ENCODE measurements around the gene RNFT2.

RNFT2 gene

DNA sequence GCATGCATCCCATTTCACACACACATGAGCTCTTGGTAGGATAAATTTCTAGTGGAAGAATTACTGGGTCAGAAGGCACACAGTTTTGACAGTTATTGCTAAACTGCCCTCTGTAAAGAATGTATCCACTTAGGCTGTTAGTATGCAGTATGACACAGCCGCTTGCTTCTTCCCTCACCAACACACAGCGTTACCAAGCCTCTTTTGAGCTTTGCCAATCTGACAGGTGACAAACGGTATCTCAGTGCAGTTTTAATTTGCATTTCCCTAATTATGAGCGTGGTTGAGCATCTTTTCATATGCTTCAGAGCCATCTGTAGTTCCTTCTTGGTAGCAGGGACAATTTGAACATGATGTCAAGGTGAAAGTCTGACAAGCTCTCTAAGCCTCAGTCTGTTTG, 100.2 kb downstream of the RNFT2 start:
- no peak for DNase-seq

DNA sequence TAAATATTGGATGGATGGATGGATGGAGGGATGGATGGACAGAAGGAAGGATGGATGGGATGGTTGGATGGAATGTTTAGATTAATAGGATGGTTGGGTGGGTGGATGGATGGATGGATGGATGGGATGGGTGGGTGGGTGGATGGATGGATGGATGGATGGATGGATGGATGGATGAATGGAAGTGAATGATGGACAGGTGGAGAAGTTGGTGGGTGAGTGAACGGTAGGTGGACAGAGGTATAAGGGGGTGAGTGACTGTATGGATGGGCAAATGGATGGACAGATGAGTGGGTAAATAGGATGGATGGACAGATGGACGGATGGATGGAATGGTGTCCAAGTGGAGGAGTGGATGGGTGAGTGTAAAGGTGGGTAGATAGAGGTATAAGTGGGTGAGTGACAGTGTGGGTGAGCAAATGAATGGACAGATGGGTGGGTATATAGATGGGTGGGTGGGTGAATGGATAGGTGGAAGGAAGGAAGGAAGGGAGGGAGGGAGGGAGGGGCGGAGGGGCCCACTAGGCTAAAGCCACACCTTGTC, 101.2 kb downstream of the RNFT2 start:
- no peak for DNase-seq

DNA sequence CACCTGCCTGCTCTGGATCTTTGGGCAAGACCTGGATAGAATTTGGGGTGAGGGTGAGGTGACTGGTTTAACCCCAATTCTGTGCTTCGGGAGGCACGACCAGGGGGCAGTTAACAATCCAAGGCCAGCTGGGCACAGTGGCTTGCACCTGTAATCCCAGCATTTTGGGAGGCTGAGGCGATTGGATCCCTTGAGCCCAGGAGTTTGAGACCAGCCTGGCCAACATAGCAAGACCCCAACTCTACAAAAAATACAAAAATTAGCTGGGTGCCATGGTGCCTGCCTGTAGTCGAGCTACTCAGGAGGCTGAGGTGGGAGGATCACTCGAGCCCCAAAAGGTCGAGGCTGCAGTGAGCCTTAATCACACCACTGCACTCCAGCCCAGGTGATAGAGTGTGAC, 105.0 kb downstream of the RNFT2 start:
- no peak for DNase-seq

DNA sequence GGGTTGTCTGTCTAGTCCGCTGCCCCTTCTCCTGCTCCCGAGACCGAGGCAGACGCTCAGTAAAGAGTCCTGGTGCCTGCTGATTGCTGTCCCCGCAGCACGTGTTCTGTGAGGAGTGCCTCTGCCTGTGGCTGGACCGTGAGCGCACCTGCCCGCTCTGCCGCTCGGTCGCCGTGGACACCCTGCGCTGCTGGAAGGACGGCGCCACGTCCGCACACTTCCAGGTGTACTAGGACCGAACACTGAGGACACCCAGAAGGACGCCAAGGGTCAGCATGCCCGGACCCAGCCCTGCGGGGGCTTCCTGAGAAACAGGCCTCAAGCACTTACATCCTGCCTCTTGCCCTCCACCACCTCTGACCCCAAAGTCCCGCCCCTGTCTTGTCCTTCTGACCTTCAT, 111.1 kb downstream of the RNFT2 start:
- DNase-seq, result no peak

DNA sequence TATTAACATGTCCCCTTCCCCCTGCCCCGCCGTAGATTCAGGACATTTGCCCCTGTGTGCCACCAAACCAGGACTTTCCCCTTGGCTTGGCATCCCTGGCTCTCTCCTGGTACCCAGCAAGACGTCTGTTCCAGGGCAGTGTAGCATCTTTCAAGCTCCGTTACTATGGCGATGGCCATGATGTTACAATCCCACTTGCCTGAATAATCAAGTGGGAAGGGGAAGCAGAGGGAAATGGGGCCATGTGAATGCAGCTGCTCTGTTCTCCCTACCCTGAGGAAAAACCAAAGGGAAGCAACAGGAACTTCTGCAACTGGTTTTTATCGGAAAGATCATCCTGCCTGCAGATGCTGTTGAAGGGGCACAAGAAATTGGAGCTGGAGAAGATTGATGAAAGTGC, 114.2 kb downstream of the RNFT2 start:
- no peak for DNase-seq

DNA sequence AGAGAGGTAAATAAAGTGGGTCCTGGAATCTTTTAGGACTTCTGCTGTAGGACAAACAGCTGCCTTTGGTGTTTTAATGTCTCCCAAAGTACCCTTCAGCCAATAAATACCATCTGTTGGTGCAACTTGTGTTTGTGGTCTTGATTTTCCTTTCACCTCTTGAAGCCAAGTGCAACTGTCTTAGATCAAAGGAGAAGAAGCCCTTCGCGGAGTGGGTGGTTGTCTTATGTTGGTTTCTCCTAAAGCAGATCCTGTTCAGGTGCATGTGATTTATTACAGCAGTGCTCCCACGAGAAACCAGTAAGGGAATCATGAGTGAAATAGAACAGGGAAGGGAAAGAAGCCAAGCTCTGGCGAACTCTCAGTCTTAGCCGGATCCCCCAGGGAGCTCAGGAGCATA, 115.4 kb downstream of the RNFT2 start:
- no peak for DNase-seq

DNA sequence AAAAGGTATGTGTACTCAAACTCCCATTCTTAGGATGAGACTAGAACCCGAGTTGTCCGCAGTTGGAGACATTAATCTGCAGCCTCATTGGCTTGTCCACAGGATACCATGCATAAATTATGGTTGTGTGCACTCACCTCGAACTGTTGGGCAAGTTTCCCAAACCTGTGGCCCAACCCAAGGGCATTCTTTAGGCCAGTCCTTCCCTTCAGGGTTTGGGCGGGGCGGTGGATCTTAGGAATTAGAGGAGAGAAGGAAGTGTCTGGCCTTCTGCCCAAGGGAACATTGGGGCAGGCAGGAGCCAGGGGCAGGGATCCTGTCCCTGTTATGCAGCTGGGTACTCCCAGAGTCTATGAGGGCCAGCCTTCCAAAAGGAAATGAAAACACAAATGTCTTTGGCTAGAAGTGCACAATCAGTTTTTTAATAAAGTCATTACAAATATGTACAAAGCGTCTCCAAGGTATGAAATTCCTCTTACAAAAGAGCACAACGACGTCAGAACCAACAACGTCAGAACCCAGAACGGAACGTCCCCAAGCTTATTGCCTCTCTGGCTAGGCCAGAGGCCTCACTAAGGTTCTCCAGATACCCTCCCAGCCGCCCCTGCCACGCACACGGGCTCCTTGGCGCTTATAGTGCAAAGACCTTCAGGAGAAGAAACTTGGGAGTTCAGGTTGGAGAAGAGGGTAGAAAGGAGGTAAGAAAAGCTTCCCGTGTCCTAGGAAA, 117.8 kb downstream of the RNFT2 start:
- DNase-seq, result no peak

DNA sequence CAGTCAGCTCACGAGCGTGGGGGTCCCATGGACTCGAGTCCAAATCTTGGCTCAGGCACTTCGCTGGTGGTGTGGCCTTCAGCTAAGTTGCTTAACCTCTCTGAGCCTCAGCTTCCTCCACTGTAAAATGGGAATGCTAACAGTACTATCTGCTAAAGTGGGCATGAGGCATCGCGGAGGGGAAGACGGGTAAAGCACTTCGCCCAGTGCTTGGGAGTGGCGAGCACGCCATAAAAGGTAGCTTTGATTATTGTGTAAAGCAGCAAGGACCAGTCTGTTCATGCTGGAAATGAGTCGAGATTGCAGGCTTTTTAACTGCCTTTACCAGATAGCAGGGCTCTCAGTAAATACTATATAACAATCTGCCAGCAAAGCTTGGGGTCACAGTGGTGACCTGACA, 118.6 kb downstream of the RNFT2 start:
- DNase-seq, result no peak

DNA sequence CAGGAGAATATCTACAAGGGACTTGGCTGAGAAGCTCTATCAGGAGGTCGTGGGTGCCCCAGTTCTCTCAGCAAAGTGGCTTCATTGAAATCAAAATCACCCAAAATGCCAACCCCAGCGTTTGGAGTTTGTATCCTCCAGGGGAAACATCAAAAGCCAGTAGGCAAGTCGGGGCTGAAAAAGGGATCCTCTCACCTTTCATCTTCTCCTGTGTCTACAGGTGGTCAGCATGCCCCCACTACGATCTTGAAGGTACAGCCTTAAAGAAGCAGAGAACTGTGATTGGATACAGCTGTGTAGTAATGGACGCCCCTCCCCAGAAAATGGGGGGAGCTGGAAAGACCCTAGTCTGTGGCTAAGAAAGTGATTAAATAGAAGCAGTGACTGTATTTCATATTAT, 121.0 kb downstream of the RNFT2 start:
- no peak for DNase-seq

DNA sequence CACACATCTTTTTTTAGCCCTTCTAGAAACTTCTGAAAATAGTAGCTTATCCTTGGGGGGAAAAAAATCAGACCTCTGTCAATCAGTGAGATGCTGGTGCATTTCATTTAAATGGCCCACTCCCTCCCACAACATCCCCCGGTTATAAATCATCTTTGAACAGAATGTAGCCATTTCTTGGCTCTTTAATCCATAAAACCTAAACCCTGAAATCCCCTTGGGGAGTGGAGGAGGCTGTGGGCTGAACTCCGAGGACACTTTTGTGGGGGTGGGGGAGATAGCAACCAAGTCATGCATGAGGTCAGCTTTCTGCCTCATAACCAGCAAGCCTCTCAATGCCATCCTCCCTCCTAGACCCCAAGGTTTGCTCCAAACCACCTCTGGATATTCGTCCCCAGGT, 122.1 kb downstream of the RNFT2 start:
- no peak for DNase-seq

DNA sequence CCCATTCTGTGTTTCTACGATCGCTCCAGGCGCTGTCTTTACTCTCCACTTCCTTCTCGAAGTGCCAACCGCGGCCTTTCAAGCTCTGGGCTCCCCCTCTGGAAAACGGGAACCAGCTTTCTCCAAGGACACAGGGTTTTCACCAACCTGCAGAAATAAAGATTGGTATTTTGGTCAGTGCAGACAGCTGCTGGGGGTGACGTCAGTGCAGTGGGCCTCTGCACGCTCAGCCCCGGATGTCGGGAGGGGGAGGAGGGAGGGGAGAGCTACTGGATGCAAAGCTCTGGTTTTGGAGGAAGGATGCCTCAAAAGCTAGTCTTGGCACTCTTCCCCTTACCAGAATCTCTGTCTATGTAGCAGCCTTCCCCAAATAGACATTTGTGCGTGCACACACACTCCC, 123.2 kb downstream of the RNFT2 start:
- DNase-seq, result no peak

DNA sequence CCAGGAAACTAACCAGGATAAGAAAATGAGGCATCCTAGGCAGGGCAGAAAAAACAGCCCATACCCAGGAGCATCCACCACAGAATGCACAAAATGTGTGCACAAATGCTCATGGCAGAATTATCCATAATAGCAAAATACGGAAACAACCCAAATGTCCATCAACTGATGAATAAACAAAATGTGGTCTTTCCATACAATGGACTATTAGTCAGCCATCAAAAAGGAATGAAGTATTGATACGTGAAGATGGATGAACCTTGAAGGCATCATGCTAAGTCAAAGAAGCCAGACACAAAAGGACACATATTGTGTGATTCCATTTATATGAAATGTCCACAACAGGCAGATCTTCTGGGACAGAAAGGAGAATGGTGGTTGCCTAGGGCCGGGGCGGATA, 124.1 kb downstream of the RNFT2 start:
- DNase-seq, result no peak

DNA sequence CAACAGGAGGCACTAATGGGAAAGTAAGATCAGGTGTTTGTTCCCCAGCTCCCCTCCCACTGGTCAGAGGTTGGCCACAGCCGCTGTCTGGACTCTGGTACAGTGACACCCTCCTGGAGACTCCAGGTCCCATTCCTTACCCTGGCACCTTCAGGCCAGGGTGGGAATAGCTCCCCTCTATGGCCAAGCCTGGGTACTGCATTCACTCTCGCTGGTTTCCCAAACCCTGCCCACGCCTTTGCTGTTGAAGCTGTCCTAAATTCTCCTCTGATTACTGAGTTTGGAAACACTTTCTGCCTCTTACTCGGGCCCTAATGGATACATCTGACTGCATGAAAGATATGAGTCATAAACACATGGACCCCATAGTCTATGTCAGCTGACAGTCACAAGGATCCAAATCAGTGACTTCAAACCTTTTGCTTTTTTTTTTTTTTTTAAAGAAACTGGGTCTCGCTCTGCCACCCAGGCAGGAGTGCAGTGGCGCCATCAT, 125.2 kb downstream of the RNFT2 start:
- DNase-seq, result no peak

DNA sequence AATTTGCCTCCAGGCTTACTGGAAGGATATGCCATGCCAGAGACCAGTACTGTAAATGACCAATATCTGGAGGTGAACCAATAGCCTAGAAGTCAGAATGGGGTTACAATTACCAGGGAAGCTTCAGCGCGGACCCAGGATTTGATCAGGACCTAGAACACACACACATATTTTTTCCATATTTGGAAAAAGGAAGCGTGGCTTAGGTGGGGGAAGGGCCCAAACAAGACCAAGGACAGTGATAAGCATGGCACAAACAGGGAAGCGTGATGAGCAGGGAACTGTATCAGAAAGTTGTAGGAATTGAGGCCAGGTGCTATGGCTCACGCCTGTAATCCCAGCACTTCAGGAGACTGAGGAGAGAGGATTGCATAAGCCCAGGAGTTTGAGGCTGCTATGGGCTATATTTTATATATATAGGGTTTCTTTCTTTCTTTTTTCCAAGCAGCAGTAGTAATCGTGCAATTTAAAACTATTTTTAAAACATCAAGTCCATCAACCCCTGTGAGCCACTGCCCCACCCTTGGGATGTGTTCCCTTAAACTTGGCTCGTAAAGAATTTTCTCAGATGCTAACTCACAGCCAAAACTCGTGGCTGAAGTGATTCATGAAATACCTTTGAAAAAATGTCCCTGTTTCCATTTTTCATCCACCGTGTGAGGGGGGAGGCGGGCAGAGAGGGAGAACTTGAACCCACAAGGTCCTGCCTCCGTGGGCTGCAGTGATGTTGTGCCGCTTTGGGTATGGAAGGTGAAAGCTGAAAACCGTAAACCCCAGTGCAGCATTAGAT, 126.5 kb downstream of the RNFT2 start:
- no peak for DNase-seq

DNA sequence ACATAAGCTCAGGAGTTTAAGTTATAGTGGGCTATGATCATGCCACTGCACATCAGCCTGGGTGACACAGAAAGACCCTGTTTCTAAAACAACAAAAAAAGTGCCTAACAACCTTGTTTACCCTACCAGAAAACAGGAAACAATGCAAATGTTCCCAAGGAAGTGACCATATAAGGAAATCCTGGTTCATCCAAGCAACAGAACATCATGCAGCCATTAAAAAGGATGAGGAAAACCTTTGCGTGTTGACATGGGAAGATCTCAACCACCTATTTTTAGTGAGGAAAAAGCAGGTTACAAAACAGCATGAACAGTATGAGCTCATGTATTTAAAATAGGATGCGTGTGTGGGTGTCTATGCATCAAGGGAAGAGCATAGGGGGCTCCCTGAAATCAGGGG, 129.4 kb downstream of the RNFT2 start:
- DNase-seq, result no peak

DNA sequence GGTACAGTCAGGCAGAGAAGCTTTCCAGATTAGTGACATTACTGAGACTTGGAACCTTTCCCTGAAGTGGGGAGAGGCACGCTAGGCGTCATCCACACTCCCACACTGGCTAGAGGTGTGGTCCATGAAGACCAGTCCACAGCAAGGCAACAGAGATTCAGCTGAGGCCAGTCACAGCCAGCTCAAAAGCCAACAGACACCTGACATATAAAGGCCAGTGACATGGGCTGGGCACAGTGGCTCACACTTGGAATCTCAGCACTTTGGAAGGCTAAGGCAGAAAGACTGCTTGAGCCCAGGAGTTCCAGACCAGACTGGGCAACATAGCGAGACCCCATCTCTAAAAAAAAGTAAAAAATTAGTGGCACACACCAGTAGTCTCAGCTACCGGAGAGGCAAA, 132.2 kb downstream of the RNFT2 start:
- no peak for DNase-seq

DNA sequence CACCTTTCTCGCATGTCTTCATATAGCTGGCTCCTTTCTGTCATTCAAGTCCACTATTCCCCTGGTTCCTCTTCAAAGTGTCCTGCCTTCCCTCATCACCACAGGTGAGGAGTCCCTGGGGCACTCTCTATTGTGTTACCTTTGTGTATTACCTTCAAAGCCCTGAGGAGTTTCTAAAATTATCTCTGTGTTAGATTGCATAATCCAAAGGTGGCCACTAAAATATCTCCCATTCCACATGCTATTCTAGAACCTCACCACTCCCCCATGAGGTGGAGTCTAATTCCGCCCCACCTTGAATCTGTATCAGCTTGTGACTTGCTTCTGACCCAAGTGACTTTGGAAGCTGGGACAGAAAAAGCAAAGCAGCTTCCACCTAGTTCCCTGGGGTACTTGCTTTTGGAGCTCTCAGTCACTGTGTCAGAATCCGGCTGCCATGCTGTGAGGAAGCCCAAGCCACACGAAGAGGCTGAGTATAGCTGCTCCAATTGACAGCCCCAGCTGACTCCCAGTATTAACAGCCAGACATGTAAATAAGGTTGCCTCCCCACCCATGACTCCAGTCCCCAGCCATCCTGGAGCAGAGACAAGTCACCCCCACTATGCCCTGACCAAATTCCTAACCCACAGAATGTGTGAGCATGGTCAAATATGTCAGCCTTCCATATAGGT, 136.3 kb downstream of the RNFT2 start:
- DNase-seq, result no peak

DNA sequence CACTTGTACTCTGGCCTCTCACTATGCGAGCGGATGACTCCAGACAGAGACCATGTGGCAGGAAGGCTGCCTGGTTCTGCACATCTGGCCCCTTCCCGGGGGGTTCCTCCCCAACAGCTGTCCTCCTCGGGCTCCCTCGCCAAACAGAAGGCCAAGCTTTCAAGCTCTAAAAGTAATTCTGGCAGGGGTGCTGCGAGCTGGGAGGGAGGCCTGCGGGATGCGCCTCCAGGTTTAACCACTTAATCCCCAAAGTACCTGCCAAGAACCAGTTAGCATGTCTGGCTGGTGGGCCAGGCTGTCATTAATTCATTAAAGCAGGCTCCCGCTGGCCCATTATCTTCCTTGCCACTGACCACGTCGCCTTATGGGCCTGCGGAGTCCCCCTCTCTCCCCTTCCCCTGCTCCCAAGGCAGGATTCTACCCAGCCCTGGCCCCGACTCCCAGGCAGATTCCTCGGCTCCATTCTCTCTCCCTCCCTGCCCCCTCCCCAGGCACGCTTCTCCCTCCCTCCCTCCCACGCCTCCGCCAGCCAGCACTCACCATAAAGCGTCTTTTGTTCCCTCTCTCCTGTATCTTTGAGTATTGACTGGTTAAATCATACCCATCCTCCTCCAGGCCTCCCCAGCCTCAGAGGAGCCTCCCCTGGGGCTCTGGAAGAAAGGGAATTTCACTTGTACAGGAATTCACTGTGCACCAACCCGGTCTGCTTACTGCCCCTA, 138.2 kb downstream of the RNFT2 start:
- DNase-seq, result no peak

DNA sequence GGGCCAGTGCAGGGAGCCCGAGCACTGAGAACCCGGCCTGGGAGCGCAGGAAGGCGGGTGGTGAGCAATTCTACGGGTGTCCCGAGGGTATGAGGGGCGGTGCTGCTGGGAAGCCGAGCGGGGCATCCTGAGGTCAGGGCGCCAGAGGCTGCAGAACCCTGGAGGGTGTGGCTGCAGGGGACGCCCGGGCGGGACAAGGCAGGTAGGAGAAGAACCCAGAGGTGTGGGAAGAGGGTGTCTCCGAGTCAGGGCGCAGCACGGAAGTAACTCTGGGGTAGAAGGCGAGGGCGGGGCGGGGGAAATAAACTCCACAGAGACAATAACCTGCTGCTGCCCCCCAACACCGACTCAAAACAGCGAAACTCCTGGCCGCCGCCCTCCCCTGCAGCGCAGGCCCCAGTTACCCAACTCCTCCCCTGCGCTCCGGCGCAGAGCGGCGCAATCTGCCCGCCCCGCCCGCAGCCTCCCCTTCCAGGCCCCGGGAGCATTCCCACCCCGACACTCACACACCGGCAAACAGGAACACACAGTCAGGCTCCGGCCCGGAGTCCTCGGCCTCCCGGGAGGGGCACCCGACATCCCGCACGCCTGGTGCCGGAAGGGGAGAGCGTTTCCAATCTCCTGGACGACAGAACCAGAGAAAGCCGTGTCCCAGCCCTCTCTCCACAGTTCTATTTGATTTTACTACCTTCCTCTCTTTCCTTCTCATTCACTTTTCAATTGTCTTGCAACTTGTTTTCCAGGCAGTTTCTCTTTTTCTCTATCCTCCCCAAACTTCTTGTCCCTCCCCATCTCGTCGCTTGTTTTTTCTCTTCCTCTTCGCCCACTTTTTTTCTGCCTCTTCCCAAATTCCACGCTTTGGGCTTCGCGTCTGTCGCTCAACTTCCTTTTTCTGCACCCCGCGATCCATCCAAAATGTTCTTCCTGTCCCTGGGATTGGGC, 140.7 kb downstream of the RNFT2 start:
- DNase-seq, result no peak

DNA sequence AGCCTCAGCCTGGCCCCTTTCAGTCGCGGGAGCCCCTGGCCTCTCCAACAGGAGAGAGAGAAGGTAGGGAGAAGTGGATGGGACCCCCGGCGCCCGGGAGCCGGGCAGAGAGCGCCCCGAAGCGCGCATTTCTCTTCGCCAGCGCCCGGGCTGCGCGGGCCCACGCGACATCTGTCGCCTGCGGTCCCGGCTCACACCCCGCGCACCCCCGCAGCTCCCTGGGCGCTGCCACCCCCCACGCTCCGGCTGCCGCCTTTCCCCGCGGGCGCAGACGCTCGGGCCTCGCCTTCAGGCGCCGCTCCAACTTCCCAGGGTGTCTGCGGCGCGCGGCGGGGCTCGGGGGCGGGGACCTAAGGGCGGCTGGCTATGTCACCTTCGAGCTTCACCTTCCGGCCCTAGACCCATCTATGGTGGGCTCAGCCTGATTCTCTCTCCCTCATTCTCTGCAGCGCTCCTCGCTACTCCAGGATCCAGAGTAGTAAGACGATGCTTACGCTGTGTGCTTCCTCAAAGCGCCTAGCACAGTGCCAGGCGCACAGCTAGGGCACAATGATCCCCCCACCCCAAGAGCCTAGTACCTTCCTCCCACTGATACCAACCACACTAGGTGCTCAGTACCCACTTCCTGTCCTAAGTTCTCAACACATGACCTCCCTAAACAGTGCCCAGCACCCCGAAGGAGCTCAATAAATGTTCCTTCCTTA, 141.5 kb downstream of the RNFT2 start:
- DNase-seq, result no peak

DNA sequence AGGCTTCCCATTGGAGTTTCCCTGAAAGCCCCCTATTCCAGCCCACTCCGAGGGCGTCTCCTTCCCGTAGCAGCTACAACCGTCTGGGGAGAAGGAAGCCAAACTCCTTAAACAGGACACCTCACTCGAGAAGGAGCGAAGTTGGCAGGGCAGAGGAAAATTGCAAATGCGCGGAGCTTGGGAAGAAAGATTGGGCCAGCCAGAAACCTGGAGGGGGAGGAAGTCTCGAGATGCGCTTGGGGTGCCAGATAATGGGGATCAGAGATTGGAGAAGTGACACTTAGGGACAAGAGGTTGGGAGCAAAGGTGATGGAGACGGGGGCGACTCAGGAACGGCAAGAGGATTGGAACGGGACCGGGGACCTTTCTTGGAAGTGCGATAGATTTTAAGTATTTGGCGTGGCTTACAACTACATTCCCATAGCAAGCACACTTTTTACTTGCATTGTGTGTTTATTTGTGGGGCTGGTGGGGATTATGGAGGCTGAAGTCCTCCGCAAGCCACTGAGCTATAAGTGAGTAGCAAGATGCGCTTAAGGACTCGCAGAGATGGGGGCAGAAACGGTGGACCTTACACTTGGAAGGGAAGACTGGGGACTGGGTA, 142.2 kb downstream of the RNFT2 start:
- DNase-seq, result no peak
